Activated naive CD8-positive, alpha-beta T cell treated with anti-CD3 and anti-CD28 coated beads, Interleukin-2, amount 10 ng/mL, durations not matched to agents 7 days and 5 days (primary cell): ENCODE data around the gene MAP1S. TPM values are rescaled to one million over a fixed set of nuclear protein-coding genes. Genes with fewer than 3 reads are reported as not detected.
"Not testable (repeated sequence)": the region's sequence is repeated elsewhere in the genome, so short reads cannot be mapped to it uniquely, and the experiment has no call there.

ENCODE experiments used
- ATAC-seq: fragments of 150-1000 bp; cut with Tn5 transposase; one replicate; pipeline ENCODE4 v1.10.0; 2021; ENCODE audit warnings: low read depth, moderate library complexity
- POLR2A ChIA-PET: fragments of 350-600 bp; sonication (Branson Sonifier 250); formaldehyde crosslinking; loops from one replicate; lab custom pipeline; 2021; ENCODE audit warnings: antibody characterized with exemption; lab: Charles Lee
- DNase-seq: peaks from one replicate; pipeline ENCODE4 v3.0.0; 2021
- H3K27ac Mint-ChIP-seq: one replicate; pipeline ENCODE4 v1.8.0; 2022; ENCODE audit warnings: mild to moderate bottlenecking, mixed read lengths
- H3K27me3 Mint-ChIP-seq: one replicate; pipeline ENCODE4 v1.8.0; 2022; ENCODE audit warnings: mild to moderate bottlenecking, moderate library complexity, mixed read lengths
- H3K36me3 Mint-ChIP-seq: one replicate; pipeline ENCODE4 v1.8.0; 2021; ENCODE audit warnings: mild to moderate bottlenecking, mixed read lengths
- H3K4me1 Mint-ChIP-seq: one replicate; pipeline ENCODE4 v1.8.0; 2021; ENCODE audit warnings: mixed read lengths
- H3K4me3 Mint-ChIP-seq: one replicate; pipeline ENCODE4 v1.8.0; 2022; ENCODE audit warnings: mild to moderate bottlenecking, moderate library complexity, mixed read lengths
- H3K9me3 Mint-ChIP-seq: one replicate; pipeline ENCODE4 v1.8.0; 2021; ENCODE audit warnings: mixed read lengths
- total RNA-seq, 2 experiments: library from RNA; stranded (reverse); gene quantifications; one replicate each; pipeline ENCODE4 v1.2.3, GENCODE V29; 2021

Gene MAP1S
- total RNA-seq, 2 experiments from 2014 or later: 71.2 to 78.4 TPM

GRCh38 chr19:17765069-17765618, 45.9 kb downstream of the MAP1S start:
- peak overlapping the region; percentile 42 for H3K27ac Mint-ChIP-seq
- H3K36me3 Mint-ChIP-seq: peaks cover 27% of the 10 kb centered on the region
- H3K4me1 Mint-ChIP-seq: peaks cover 3% of the 10 kb centered on the region
- no peak overlapping the region for H3K4me3 Mint-ChIP-seq
- H3K9me3 Mint-ChIP-seq: no peaks in the 10 kb centered on the region
- ATAC-seq (no peak), DNase-seq (no peak)
- POLR2A ChIA-PET: interaction anchor here (0.7 kb wide), 1 partner anchor 1438 kb away, joined by 4 read pairs; the partner anchor contains the start of gene NR2C2AP
- no peaks in the 10 kb centered on the region for H3K27me3 Mint-ChIP-seq

GRCh38 chr19:17766543-17767131, 47.4 kb downstream of the MAP1S start:
- POLR2A ChIA-PET: interaction anchor here (1.4 kb wide), 1 partner anchor 15 kb away, joined by 4 read pairs; the partner anchor contains the start of gene FCHO1
- Mint-ChIP-seq H3K36me3 (peaks cover 21% of the 10 kb centered on the region), H3K27ac (no peak overlapping the region), H3K9me3 (no peaks in the 10 kb centered on the region), H3K4me1 (no peaks in the 10 kb centered on the region), H3K4me3 (no peak overlapping the region), H3K27me3 (no peaks in the 10 kb centered on the region)
- ATAC-seq (no peak), DNase-seq (no peak)

GRCh38 chr19:17767559-17767958, 48.3 kb downstream of the MAP1S start:
- Mint-ChIP-seq H3K9me3 (no peaks in the 10 kb centered on the region), H3K4me1 (no peaks in the 10 kb centered on the region), H3K4me3 (no peak overlapping the region), H3K27ac (no peak overlapping the region), H3K36me3 (peaks cover 24% of the 10 kb centered on the region), H3K27me3 (no peaks in the 10 kb centered on the region)
- ATAC-seq: no peak
- DNase-seq: no peak
- POLR2A ChIA-PET: no interaction called here

- Mint-ChIP-seq H3K27ac (no peak overlapping the region), H3K27me3 (no peaks in the 10 kb centered on the region)
- POLR2A ChIA-PET: interaction anchor here (0.7 kb wide), 1 partner anchor 25 kb away, joined by 3 read pairs; the partner anchor contains the start of gene B3GNT3
Measured at GRCh38 chr19:17770613-17771012, 51.3 kb downstream of the MAP1S start.

GRCh38 chr19:17772172-17772571, 52.9 kb downstream of the MAP1S start:
- POLR2A ChIA-PET: no interaction called here
- no peak overlapping the region for H3K27ac Mint-ChIP-seq
- peaks cover 22% of the 10 kb centered on the region for H3K36me3 Mint-ChIP-seq
- H3K9me3 Mint-ChIP-seq: no peaks in the 10 kb centered on the region
- no peak overlapping the region for H3K4me3 Mint-ChIP-seq
- H3K4me1 Mint-ChIP-seq: peaks cover 2% of the 10 kb centered on the region
- H3K27me3 Mint-ChIP-seq: no peaks in the 10 kb centered on the region
- DNase-seq (no peak), ATAC-seq (no peak)

More at GRCh38 chr19:17770613-17771012, 51.3 kb downstream of the MAP1S start:
- Mint-ChIP-seq H3K4me1 (peaks cover 2% of the 10 kb centered on the region), H3K4me3 (no peak overlapping the region), H3K9me3 (no peaks in the 10 kb centered on the region), H3K36me3 (peaks cover 25% of the 10 kb centered on the region)
- ATAC-seq: no peak
- no peak for DNase-seq

DNA sequence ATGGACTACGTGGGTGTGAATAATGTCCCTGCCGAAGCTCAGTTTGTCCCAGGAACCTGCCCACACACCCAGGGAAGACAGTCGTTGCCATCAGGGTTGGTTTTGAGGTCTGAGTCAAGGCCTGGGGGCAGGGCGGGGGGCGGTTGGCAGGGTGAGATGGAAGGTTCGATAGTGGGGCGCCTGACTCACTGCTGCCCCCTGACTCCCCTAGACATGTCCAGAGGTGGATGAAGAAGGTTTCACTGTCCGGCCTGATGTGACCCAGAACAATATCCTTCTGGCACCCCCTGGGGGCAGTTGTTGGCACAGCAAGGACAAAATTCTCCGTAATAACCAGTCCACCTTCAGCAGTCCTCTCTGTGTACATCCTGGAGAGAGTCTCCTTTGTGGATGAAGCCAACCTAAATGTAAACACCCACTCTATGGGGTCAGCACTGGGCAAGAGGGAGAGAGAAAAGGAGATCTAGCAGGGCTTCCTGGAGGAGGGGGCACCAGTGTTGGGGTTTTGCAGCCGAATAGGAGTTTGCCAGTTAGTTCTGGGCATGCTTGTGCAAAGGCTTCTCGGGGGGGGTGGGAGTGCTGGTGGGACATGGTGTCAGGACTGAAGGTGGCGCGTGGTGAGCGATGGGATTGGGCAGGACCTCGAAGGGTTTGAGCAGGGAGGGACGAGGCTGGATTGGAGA, 56.1 kb downstream of the MAP1S start:
- no peak overlapping the region for H3K4me3 Mint-ChIP-seq
- H3K4me1 Mint-ChIP-seq: peaks cover 7% of the 10 kb centered on the region
- ATAC-seq (no peak), DNase-seq (peak; percentile 59)
- no peaks in the 10 kb centered on the region for H3K9me3 Mint-ChIP-seq
- H3K27me3 Mint-ChIP-seq: no peaks in the 10 kb centered on the region
- POLR2A ChIA-PET: interaction anchor here (0.9 kb wide), 1 partner anchor 19 kb away, joined by 3 read pairs; no protein-coding TSS in a partner anchor
- peaks cover 18% of the 10 kb centered on the region for H3K36me3 Mint-ChIP-seq
- H3K27ac Mint-ChIP-seq: no peak overlapping the region

DNA sequence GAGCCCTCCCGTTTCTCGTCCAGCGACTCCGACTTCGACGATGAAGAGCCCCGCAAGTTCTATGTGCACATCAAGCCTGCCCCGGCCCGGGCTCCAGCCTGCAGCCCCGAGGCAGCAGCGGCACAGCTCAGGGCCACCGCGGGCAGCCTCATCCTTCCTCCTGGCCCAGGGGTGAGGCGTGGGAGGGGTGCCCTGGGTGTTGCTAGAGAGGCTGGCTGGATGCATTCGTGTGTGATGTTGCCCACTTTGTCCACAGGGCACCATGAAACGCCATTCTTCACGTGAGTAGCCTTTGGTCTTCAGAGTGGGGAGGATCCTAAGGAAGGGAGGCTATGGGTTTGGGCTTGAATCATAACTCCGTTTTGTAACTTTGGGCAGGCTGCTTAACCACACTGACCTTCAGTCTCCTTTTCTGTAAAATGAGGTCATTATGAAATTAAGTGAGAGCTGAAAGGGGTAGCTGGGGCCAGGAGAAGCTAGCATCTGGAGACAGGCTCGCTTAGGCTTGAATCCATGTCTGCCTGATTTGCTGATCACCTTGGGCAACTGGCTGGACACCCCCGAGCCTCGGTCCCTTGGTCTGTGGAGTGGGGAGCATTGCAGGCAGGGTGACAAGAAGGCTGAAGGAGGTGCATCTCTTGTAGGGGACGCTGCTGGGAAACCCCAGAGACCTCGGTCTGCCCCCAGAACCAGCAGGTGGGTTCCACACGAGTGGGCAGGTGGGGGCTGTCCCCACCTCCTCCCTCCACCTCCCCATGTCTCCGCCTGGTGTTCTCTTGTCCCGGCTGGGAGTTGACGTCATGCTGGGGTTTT, 56.9 kb downstream of the MAP1S start:
- H3K4me1 Mint-ChIP-seq: peaks cover 7% of the 10 kb centered on the region
- H3K9me3 Mint-ChIP-seq: no peaks in the 10 kb centered on the region
- POLR2A ChIA-PET: no interaction called here
- DNase-seq (no peak), ATAC-seq (no peak)
- peaks cover 18% of the 10 kb centered on the region for H3K36me3 Mint-ChIP-seq
- H3K27me3 Mint-ChIP-seq: no peaks in the 10 kb centered on the region
- peak overlapping the region; percentile 12 for H3K27ac Mint-ChIP-seq
- H3K4me3 Mint-ChIP-seq: no peak overlapping the region

- H3K36me3 Mint-ChIP-seq: peaks cover 15% of the 10 kb centered on the region
- DNase-seq, H3K27me3 Mint-ChIP-seq, H3K4me1 Mint-ChIP-seq, H3K4me3 Mint-ChIP-seq, POLR2A ChIA-PET, H3K27ac Mint-ChIP-seq, ATAC-seq, H3K9me3 Mint-ChIP-seq: not testable (repeated sequence)
Measured at GRCh38 chr19:17777840-17778239, 58.6 kb downstream of the MAP1S start.

GRCh38 chr19:17778251-17778967, 59.1 kb downstream of the MAP1S start:
- POLR2A ChIA-PET: no interaction called here
- Mint-ChIP-seq H3K27me3 (no peaks in the 10 kb centered on the region), H3K27ac (no peak overlapping the region), H3K4me3 (no peak overlapping the region), H3K4me1 (peaks cover 7% of the 10 kb centered on the region), H3K36me3 (peaks cover 13% of the 10 kb centered on the region), H3K9me3 (no peaks in the 10 kb centered on the region)
- DNase-seq (peak; percentile 57), ATAC-seq (peak; percentile 49)

DNA sequence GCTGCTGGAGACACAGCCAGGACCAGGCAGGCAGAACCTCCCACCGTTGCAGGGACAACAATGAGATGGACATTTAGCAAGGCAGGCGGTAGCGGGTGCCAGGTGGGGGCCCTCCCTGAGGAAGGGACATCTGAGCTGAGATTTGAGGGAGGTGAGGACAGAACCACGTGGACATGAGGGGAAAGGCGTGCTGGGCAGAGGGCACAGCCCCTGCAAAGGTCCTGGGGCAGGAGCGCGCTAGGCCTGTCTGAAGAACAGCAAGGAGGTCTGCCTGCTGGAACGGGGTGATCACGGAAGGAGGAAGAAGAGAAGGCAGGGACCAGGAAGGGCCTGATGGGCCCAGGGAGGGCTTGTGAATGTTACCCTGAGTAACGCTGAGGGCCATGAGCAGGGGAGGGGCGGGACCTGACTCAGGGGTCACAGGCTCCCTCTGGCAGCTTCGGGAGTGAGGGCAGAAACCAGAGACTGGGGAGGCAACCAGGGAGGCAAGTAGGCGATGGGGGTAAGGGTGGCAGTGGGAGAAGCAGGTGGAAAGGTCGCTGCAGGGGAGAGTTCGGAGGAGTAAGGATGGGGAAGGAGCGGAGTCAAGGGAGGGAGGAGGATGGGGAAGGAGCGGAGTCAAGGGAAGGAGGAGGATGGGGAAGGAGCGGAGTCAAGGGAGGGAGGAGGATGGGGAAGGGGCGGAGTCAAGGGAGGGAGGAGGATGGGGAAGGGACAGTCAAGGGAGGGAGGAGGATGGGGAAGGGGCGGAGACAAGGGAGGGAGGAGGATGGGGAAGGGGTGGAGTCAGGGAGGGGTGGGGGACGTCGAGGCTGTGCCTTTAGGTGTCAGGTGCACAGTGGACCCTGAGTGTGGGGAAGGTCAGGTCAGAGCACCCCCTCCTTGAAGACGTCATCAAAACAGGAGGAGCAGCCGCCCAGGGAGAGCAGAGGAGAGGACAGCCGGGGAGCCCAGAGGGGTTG, 60.0 kb downstream of the MAP1S start:
- peaks cover 12% of the 10 kb centered on the region for H3K36me3 Mint-ChIP-seq
- ATAC-seq (no peak), DNase-seq (no peak)
- no peaks in the 10 kb centered on the region for H3K9me3 Mint-ChIP-seq
- H3K27ac Mint-ChIP-seq: peak overlapping the region; percentile 48
- POLR2A ChIA-PET: no interaction called here
- H3K4me3 Mint-ChIP-seq: no peak overlapping the region
- H3K4me1 Mint-ChIP-seq: peaks cover 8% of the 10 kb centered on the region
- no peaks in the 10 kb centered on the region for H3K27me3 Mint-ChIP-seq

GRCh38 chr19:17780781-17781180, 61.5 kb downstream of the MAP1S start:
- no peak overlapping the region for H3K4me3 Mint-ChIP-seq
- DNase-seq (no peak), ATAC-seq (no peak)
- POLR2A ChIA-PET: no interaction called here
- H3K9me3 Mint-ChIP-seq: no peaks in the 10 kb centered on the region
- H3K4me1 Mint-ChIP-seq: peaks cover 9% of the 10 kb centered on the region
- H3K27me3 Mint-ChIP-seq: no peaks in the 10 kb centered on the region
- H3K36me3 Mint-ChIP-seq: peaks cover 12% of the 10 kb centered on the region
- no peak overlapping the region for H3K27ac Mint-ChIP-seq

DNA sequence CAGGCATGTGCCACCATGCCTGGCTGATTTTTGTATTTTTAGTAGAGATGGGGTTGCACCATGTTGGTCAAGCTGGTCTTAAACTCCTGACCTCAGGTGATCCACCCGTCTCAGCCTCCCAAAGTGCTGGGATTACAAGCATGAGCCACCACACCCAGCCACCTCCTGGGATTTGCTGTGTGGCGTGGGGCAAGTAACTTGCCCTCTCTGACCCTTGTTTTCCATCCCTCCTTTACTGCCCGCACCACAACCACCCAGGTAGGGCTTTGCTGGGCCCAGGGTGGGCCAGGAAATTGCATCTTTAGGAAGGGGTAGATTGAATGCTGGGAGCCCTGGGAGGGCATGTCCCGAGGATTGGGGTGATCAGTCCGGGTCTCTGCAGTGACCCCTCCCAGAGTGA, 64.4 kb downstream of the MAP1S start:
- H3K4me3 Mint-ChIP-seq, H3K27me3 Mint-ChIP-seq, H3K27ac Mint-ChIP-seq, H3K9me3 Mint-ChIP-seq, DNase-seq, POLR2A ChIA-PET, ATAC-seq: not testable (repeated sequence)
- H3K36me3 Mint-ChIP-seq: peaks cover 18% of the 10 kb centered on the region
- peaks cover 12% of the 10 kb centered on the region for H3K4me1 Mint-ChIP-seq
